IMR-90 (cell line): Measurements from ENCODE around the gene PHLDA2. TPM values are rescaled to one million over a fixed set of nuclear protein-coding genes. Genes with fewer than 3 reads are reported as not detected.

ENCODE experiments used
- ATAC-seq: fragments of 200-7000 bp; cut with Tn5 transposase; 2 replicates; pipeline ENCODE4 v1.9.1; 2020; ENCODE audit warnings: low read depth, mild to moderate bottlenecking, moderate library complexity
- BruUV-seq: library from RNA; stranded (reverse); fragments of 400-500 nt; replicated peaks from 2 replicates; lab custom pipeline; 2021; lab: Mats Ljungman, UMichigan
- CTCF ChIA-PET: fragments of 300-600 bp; formaldehyde crosslinking; extraction: SDS; loops from one replicate; lab custom pipeline; 2021; ENCODE audit warnings: antibody characterized with exemption; lab: Yijun Ruan, JAX
- POLR2A ChIA-PET: fragments of 300-600 bp; sonication (Branson Sonifier 250); formaldehyde crosslinking; loops from one replicate; lab custom pipeline; 2022; ENCODE audit warnings: antibody characterized with exemption; ENCODE audit not compliant: unreplicated experiment; lab: Charles Lee
- DNase-seq: peaks from one replicate; pipeline ENCODE4 v3.0.0; 2013
- H2AFZ ChIP-seq: replicated peaks from 2 replicates; pipeline ENCODE3; 2013; ENCODE audit warnings: low read length, mild to moderate bottlenecking; ENCODE audit not compliant: poor library complexity
- H2AK5ac ChIP-seq: 2 replicates; pipeline ENCODE4 v1.6.1; 2013; ENCODE audit warnings: low read depth, low read length, inconsistent platforms
- H2AK9ac ChIP-seq: replicated peaks from 2 replicates; pipeline ENCODE3; 2013; ENCODE audit warnings: mild to moderate bottlenecking, low read depth, low read length, moderate library complexity; ENCODE audit not compliant: poor library complexity
- H2BK120ac ChIP-seq: 2 replicates; pipeline ENCODE4 v1.6.1; 2013; ENCODE audit warnings: low read depth, low read length, inconsistent platforms
- H2BK15ac ChIP-seq: 3 replicates; pipeline ENCODE4 v1.6.1; 2013; ENCODE audit warnings: low read depth, low read length, inconsistent platforms
- H2BK20ac ChIP-seq: 2 replicates; pipeline ENCODE4 v1.6.1; 2013; ENCODE audit warnings: low read depth, mild to moderate bottlenecking, inconsistent platforms, low read length, moderate library complexity
- H2BK5ac ChIP-seq: 2 replicates; pipeline ENCODE4 v1.6.1; 2013; ENCODE audit warnings: mild to moderate bottlenecking, low read depth, low read length, inconsistent platforms; ENCODE audit not compliant: poor library complexity, severe bottlenecking
- H3K14ac ChIP-seq: replicated peaks from 2 replicates; pipeline ENCODE4 v1.6.1; 2013; ENCODE audit warnings: low read depth, low read length, inconsistent platforms
- H3K18ac ChIP-seq: 2 replicates; pipeline ENCODE4 v1.6.1; 2013; ENCODE audit warnings: low read depth, low read length, control low read depth
- H3K23ac ChIP-seq: 2 replicates; pipeline ENCODE4 v1.6.1; 2013; ENCODE audit warnings: low read depth, low read length, inconsistent platforms
- H3K27ac ChIP-seq: 2 replicates; pipeline ENCODE4 v1.5.1; 2013; ENCODE audit warnings: mild to moderate bottlenecking, control low read depth, low read length; ENCODE audit not compliant: insufficient read depth
- H3K27me3 ChIP-seq: 2 replicates; pipeline ENCODE4 v1.6.1; 2013; ENCODE audit warnings: low read length; ENCODE audit not compliant: control insufficient read depth, insufficient read depth
- H3K36me3 ChIP-seq: 2 replicates; pipeline ENCODE4 v1.6.1; 2013; ENCODE audit warnings: low read length, mixed read lengths; ENCODE audit not compliant: control insufficient read depth, insufficient read depth
- H3K4ac ChIP-seq: 2 replicates; pipeline ENCODE4 v1.6.1; 2013; ENCODE audit warnings: low read depth, low read length, inconsistent platforms
- H3K4me1 ChIP-seq: 2 replicates; pipeline ENCODE4 v1.6.1; 2013; ENCODE audit warnings: low read length, mixed read lengths; ENCODE audit not compliant: control insufficient read depth, insufficient read depth
- H3K4me2 ChIP-seq: 2 replicates; pipeline ENCODE4 v1.6.1; 2013; ENCODE audit warnings: low read depth, mild to moderate bottlenecking, control low read depth, low read length, moderate library complexity
- H3K4me3 ChIP-seq: 2 replicates; pipeline ENCODE4 v1.5.1; 2013; ENCODE audit warnings: low read depth, mild to moderate bottlenecking, control low read depth, low read length, moderate library complexity; ENCODE audit not compliant: insufficient read depth
- H3K56ac ChIP-seq: 2 replicates; pipeline ENCODE4 v1.6.1; 2013; ENCODE audit warnings: low read length, inconsistent platforms; ENCODE audit not compliant: insufficient read depth; ENCODE audit errors: extremely low read depth
- H3K79me1 ChIP-seq, 2 experiments: 2 replicates each; pipeline ENCODE4 v1.6.1; 2013; ENCODE audit warnings: low read length in 2 of 2, inconsistent platforms in 1 of 2, low read depth in 1 of 2
- H3K9ac ChIP-seq: 2 replicates; pipeline ENCODE4 v1.6.1; 2013; ENCODE audit warnings: low read depth, low read length, control low read depth
- H3K9me1 ChIP-seq: 2 replicates; pipeline ENCODE4 v1.6.1; 2013; ENCODE audit warnings: low read length, inconsistent platforms; ENCODE audit not compliant: insufficient read depth
- H3K9me3 ChIP-seq: 2 replicates; pipeline ENCODE4 v1.6.1; 2013; ENCODE audit warnings: low read length; ENCODE audit not compliant: control insufficient read depth, insufficient read depth
- H4K20me1 ChIP-seq: 2 replicates; pipeline ENCODE4 v1.6.1; 2013; ENCODE audit warnings: low read length, inconsistent platforms; ENCODE audit not compliant: insufficient read depth
- H4K5ac ChIP-seq: 2 replicates; pipeline ENCODE4 v1.6.1; 2013; ENCODE audit warnings: mild to moderate bottlenecking, low read depth, low read length, control low read depth
- H4K8ac ChIP-seq, 2 experiments: 2 replicates each; pipeline ENCODE4 v1.6.1; 2013; ENCODE audit warnings: low read depth in 2 of 2, low read length in 2 of 2, control low read depth in 1 of 2, inconsistent platforms in 1 of 2
- H4K91ac ChIP-seq: 2 replicates; pipeline ENCODE4 v1.6.1; 2013; ENCODE audit warnings: low read depth, low read length, inconsistent platforms; ENCODE audit not compliant: insufficient read depth
- BHLHE40 ChIP-seq: fragments of 150-350 bp; IDR thresholded peaks from 2 replicates; pipeline ENCODE4 v1.6.1; 2016; ENCODE audit warnings: mild to moderate bottlenecking, low read depth, low read length
- CEBPB ChIP-seq: IDR thresholded peaks from 2 replicates; pipeline ENCODE4 v1.6.1; 2012; ENCODE audit warnings: low read depth, low read length, improper control_type of control experiment
- CHD1 ChIP-seq: IDR thresholded peaks from 2 replicates; pipeline ENCODE4 v1.6.1; 2012; ENCODE audit warnings: low read depth, low read length, improper control_type of control experiment
- CTCF ChIP-seq: conservative IDR thresholded peaks from 2 replicates; pipeline ENCODE4 v1.5.1; 2012; ENCODE audit warnings: mild to moderate bottlenecking, low read depth, low read length, improper control_type of control experiment
- ELK1 ChIP-seq: fragments of 150-350 bp; IDR thresholded peaks from 2 replicates; pipeline ENCODE4 v1.6.1; 2016; ENCODE audit warnings: low read depth, mild to moderate bottlenecking, low read length, moderate library complexity, borderline replicate concordance
- FOS ChIP-seq: fragments of 150-350 bp; IDR thresholded peaks from 2 replicates; pipeline ENCODE4 v1.6.1; 2016; ENCODE audit warnings: low read depth, low read length
- MAFK ChIP-seq: IDR thresholded peaks from 2 replicates; pipeline ENCODE4 v1.6.1; 2012; ENCODE audit warnings: low read depth, low read length, improper control_type of control experiment
- MAZ ChIP-seq: IDR thresholded peaks from 2 replicates; pipeline ENCODE4 v1.6.1; 2012; ENCODE audit warnings: low read depth, mild to moderate bottlenecking, low read length, improper control_type of control experiment, moderate library complexity, borderline replicate concordance
- MXI1 ChIP-seq: IDR thresholded peaks from 2 replicates; pipeline ENCODE4 v1.6.1; 2012; ENCODE audit warnings: low read depth, mild to moderate bottlenecking, low read length, moderate library complexity, borderline replicate concordance
- NFE2L2 ChIP-seq: fragments of 150-350 bp; IDR thresholded peaks from 2 replicates; pipeline ENCODE4 v1.6.1; 2016; ENCODE audit warnings: low read depth, mild to moderate bottlenecking, low read length
- POLR2A ChIP-seq: IDR thresholded peaks from 2 replicates; pipeline ENCODE4 v1.6.1; 2012; ENCODE audit warnings: mild to moderate bottlenecking, low read depth, low read length
- RAD21 ChIP-seq: IDR thresholded peaks from 2 replicates; pipeline ENCODE4 v1.6.1; 2012; ENCODE audit warnings: low read length, improper control_type of control experiment
- RCOR1 ChIP-seq: IDR thresholded peaks from 2 replicates; pipeline ENCODE4 v1.6.1; 2012; ENCODE audit warnings: mild to moderate bottlenecking, low read length, improper control_type of control experiment; ENCODE audit not compliant: insufficient replicate concordance
- RFX5 ChIP-seq: IDR thresholded peaks from 2 replicates; pipeline ENCODE4 v1.8.0; 2012; ENCODE audit warnings: low read depth, mild to moderate bottlenecking, low read length, moderate library complexity
- SMC3 ChIP-seq: fragments of 150-350 bp; IDR thresholded peaks from 2 replicates; pipeline ENCODE4 v1.6.1; 2016; ENCODE audit warnings: low read depth, mild to moderate bottlenecking, antibody characterized with exemption, low read length, moderate library complexity
- USF2 ChIP-seq: fragments of 150-350 bp; IDR thresholded peaks from 2 replicates; pipeline ENCODE4 v1.6.1; 2017; ENCODE audit warnings: mild to moderate bottlenecking, antibody characterized with exemption, low read length, low read depth
- WGBS, 2 experiments: methylation state at CpG; one replicate each; pipeline versions ENCODE4 v1.1.5 to v1.1.7; 2013; ENCODE audit warnings: missing lambda C conversion rate in 2 of 2; ENCODE audit not compliant: insufficient read length in 1 of 2; ENCODE audit errors: extremely low coverage in 2 of 2; 5-methylcytosine and 5-hydroxymethylcytosine counted together
- dilution Hi-C: fragments of 300-500 bp; cut with HindIII; formaldehyde crosslinking; loops from one replicate; pipeline ENCODE4 v1.14.3; 2018; ENCODE audit warnings: low sequenced_read_pairs; ENCODE audit not compliant: unreplicated experiment
- in situ Hi-C: fragments of 300-500 bp; cut with MboI; formaldehyde crosslinking; loops from 3 replicates; pipeline ENCODE4 v1.14.3; 2019; ENCODE audit warnings: low sequenced_read_pairs, inconsistent platforms, mixed read lengths
- intact Hi-C: fragments of 100-400 bp; cut with micrococcal nuclease; formaldehyde crosslinking; loops from 2 replicates; pipeline ENCODE4 v1.10.0; 2022
- polyA plus RNA-seq, 3 experiments: library from polyadenylated mRNA; depleted of rRNA; stranded (reverse); fragments of >200 nt; gene quantifications; 2 replicates each; pipeline ENCODE4 v1.2.3, GENCODE V29; 2012; ENCODE audit warnings: low replicate concordance in 1 of 3
- total RNA-seq: library from RNA; depleted of rRNA; stranded (reverse); fragments of >200 nt; gene quantifications from 2 replicates; pipeline ENCODE4 v1.2.3, GENCODE V29; 2012

The PHLDA2 gene
- total and polyA plus RNA-seq, 2 of the 4 experiments (the other 2 are of a cell fraction): 3.8 to 89.0 TPM

GRCh38 chr11:2950825-2951224 is 21.6 kb upstream of the PHLDA2 start:
- Histone ChIP-seq H3K27ac (peak overlapping the region; percentile 79), H3K4me1 (peaks cover 20% of the 10 kb centered on the region), H2AFZ (no peak overlapping the region), H3K9me3 (no peaks in the 10 kb centered on the region), H2BK120ac (peak overlapping the region; percentile 78), H3K4me2 (peak overlapping the region; percentile 79; the same call in 1 of the 2 replicates), H2AK5ac (peak overlapping the region; percentile 41; the same call in 1 of the 2 replicates), H4K8ac (peak overlapping the region; percentile 73 to 97), H3K79me1 (peaks cover 27 to 76% of the 10 kb centered on the region in 2 experiments), H3K4ac (peak overlapping the region; percentile 91), H3K27me3 (no peaks in the 10 kb centered on the region), H3K23ac (peak overlapping the region; percentile 91), H3K9me1 (peaks cover 20% of the 10 kb centered on the region), H3K18ac (peak overlapping the region; percentile 96), H2BK5ac (peak overlapping the region; percentile 96), H2BK20ac (peak overlapping the region; percentile 49), H3K9ac (peak overlapping the region; percentile 35; the same call in 1 of the 2 replicates), H2AK9ac (no peak overlapping the region), H3K14ac (peak overlapping the region; percentile 88), H4K20me1 (0 out of 2 replicates have a peak, but pooled peaks cover 6% of the 10 kb centered on the region), H2BK15ac (peak overlapping the region; percentile 71; the same call in 2 of the 3 replicates), H3K56ac (peak overlapping the region; percentile 45; the same call in 1 of the 2 replicates), H3K36me3 (peaks cover 54% of the 10 kb centered on the region), H4K91ac (peak overlapping the region; percentile 79), H4K5ac (peak overlapping the region; percentile 91), H3K4me3 (no peak overlapping the region)
- intact Hi-C loops: no loop called here
- BruUV-seq: no TSS peak
- DNase-seq: peak; percentile 28
- in situ Hi-C loops: no loop called here
- ATAC-seq: peak; percentile 35
- ChIA-PET CTCF (no interaction called here), POLR2A (no interaction called here)
- dilution Hi-C loops: no loop called here
- TF ChIP-seq USF2 (no peak), CTCF (no peak), CHD1 (no peak), MXI1 (no peak), RAD21 (no peak), NFE2L2 (no peak), CEBPB (no peak), MAZ (no peak), BHLHE40 (no peak), POLR2A (no peak), MAFK (no peak), RFX5 (no peak), SMC3 (no peak), RCOR1 (no peak), FOS (no peak), ELK1 (no peak)
- no CpG with 5 or more reads among the region's 1 CpG for WGBS, 2 experiments
